HG03565 (cell line): ENCODE data around the gene MAN1A2.
"Not testable (repeated sequence)": the region's sequence is repeated elsewhere in the genome, so short reads cannot be mapped to it uniquely, and the experiment has no call there.

Experiments
- ATAC-seq: cut with Tn5 transposase; IDR thresholded peaks from one replicate; pipeline ENCODE4 v1.9.1; 2021; ENCODE audit warnings: mild to moderate bottlenecking, moderate library complexity; ENCODE audit not compliant: unreplicated experiment

Gene MAN1A2

GRCh38 chr1:117396636-117397035 lies 29.4 kb downstream of the MAN1A2 start:
- no peak for ATAC-seq

- ATAC-seq = no peak
These were observed 31.7 kb downstream of the MAN1A2 start for GRCh38 chr1:117398957-117399356.

GRCh38 chr1:117401761-117402160 lies 34.5 kb downstream of the MAN1A2 start:
- no peak for ATAC-seq

GRCh38 chr1:117403597-117403996 lies 36.3 kb downstream of the MAN1A2 start:
- ATAC-seq = no peak

GRCh38 chr1:117405042-117405441 lies 37.8 kb downstream of the MAN1A2 start:
- no peak for ATAC-seq

GRCh38 chr1:117412472-117412871 lies 45.2 kb downstream of the MAN1A2 start:
- ATAC-seq = no peak

GRCh38 chr1:117413412-117413811 lies 46.2 kb downstream of the MAN1A2 start:
- no peak for ATAC-seq

GRCh38 chr1:117414943-117415342 lies 47.7 kb downstream of the MAN1A2 start:
- no peak for ATAC-seq

GRCh38 chr1:117416004-117416403 lies 48.8 kb downstream of the MAN1A2 start:
- ATAC-seq = no peak

- no peak for ATAC-seq
These were observed 49.4 kb downstream of the MAN1A2 start for GRCh38 chr1:117416546-117417125.

GRCh38 chr1:117425050-117425734 lies 57.9 kb downstream of the MAN1A2 start:
- no peak for ATAC-seq

GRCh38 chr1:117427297-117427696 lies 60.0 kb downstream of the MAN1A2 start:
- ATAC-seq = no peak

- no peak for ATAC-seq
These were observed 66.7 kb downstream of the MAN1A2 start for GRCh38 chr1:117433943-117434342.

GRCh38 chr1:117436513-117436912 lies 69.3 kb downstream of the MAN1A2 start:
- ATAC-seq = no peak

- no peak for ATAC-seq
These were observed 80.4 kb downstream of the MAN1A2 start for GRCh38 chr1:117447661-117448060.

- ATAC-seq = no peak
These were observed 85.0 kb downstream of the MAN1A2 start for GRCh38 chr1:117452216-117452615.

- no peak for ATAC-seq
These were observed 86.7 kb downstream of the MAN1A2 start for GRCh38 chr1:117453958-117454357.

GRCh38 chr1:117458410-117458809 lies 91.2 kb downstream of the MAN1A2 start:
- not testable (repeated sequence) for ATAC-seq

GRCh38 chr1:117466761-117467160 lies 99.5 kb downstream of the MAN1A2 start:
- no peak for ATAC-seq

GRCh38 chr1:117467336-117467735 lies 100.1 kb downstream of the MAN1A2 start:
- ATAC-seq = no peak

GRCh38 chr1:117473063-117473462 lies 105.8 kb downstream of the MAN1A2 start:
- ATAC-seq = no peak

GRCh38 chr1:117475495-117475894 lies 108.2 kb downstream of the MAN1A2 start:
- ATAC-seq = not testable (repeated sequence)

- no peak for ATAC-seq
These were observed 111.8 kb downstream of the MAN1A2 start for GRCh38 chr1:117479086-117479485.
